Ovary (tissue), 9 donors: Measurements from ENCODE around the gene PCSK9. TPM values are rescaled to one million over a fixed set of nuclear protein-coding genes. Genes with fewer than 3 reads are reported as not detected.

Source experiments
- DNase-seq, 5 donors: peaks; one replicate each; pipeline ENCODE4 v3.0.0-alpha.2; 2019 to 2020
- H3K27ac ChIP-seq, 2 donors: fragments of 200-600 bp; one replicate each; pipeline versions ENCODE4 v1.5.1 to v1.8.0; 2019 to 2022
- H3K27me3 ChIP-seq: fragments of 200-600 bp; one replicate; pipeline ENCODE4 v1.8.0; 2022
- H3K36me3 ChIP-seq: fragments of 200-600 bp; sonication (generic); one replicate; pipeline ENCODE4 v1.5.1; 2019
- H3K4me1 ChIP-seq: one replicate; pipeline ENCODE4 v1.8.1; 2013; ENCODE audit warnings: mild to moderate bottlenecking, moderate library complexity; ENCODE audit not compliant: insufficient read depth
- H3K4me3 ChIP-seq: fragments of 200-600 bp; sonication (generic); one replicate; pipeline ENCODE4 v1.5.1; 2017
- H3K9me3 ChIP-seq, 2 donors: fragments of 200-600 bp in 1 of 2; sonication (generic) in 1 of 2; one replicate each; pipeline versions ENCODE4 v1.5.1 to v1.8.1; 2013 to 2019; ENCODE audit warnings: mild to moderate bottlenecking in 1 of 2, moderate library complexity in 1 of 2
- EP300 ChIP-seq: sonication (generic); formaldehyde crosslinking; IDR thresholded peaks from one replicate; pipeline ENCODE4 v1.6.1; 2017; ENCODE audit warnings: antibody characterized with exemption
- POLR2A ChIP-seq: fragments of 450-650 bp; IDR thresholded peaks from one replicate; pipeline ENCODE4 v1.6.1; 2017; ENCODE audit warnings: antibody characterized with exemption, mild to moderate bottlenecking, moderate library complexity
- WGBS, 3 donors: extraction: QIAGEN DNeasy Blood & Tissue Kit in 1 of 3; methylation state at CpG; one replicate each; pipeline versions ENCODE4 v1.1.5 to v1.1.7; 2013 to 2017; 5-methylcytosine and 5-hydroxymethylcytosine counted together
- intact Hi-C, 4 donors: fragments of 100-400 bp; cut with DNase I; formaldehyde crosslinking; loops; one replicate each; pipeline versions ENCODE4 v1.11.0 to v1.15.1; 2022 to 2023
- polyA plus RNA-seq, 2 donors: library from polyadenylated mRNA; stranded (reverse); fragments of 200-250 nt in 1 of 2; fragments of 350-450 nt in 1 of 2; fragmentation: Illumina TruSeq in 1 of 2; extraction: RNeasy Lipid Tissue Mini Kit (QIAGEN cat#74804) in 1 of 2; gene quantifications; one replicate each; pipeline ENCODE4 v1.2.3, GENCODE V29; 2013 to 2014
- total RNA-seq, 7 donors: library from RNA; depleted of rRNA in 2 of 7; stranded (reverse); fragments of >200 nt in 2 of 7; fragmentation: NEBNext Ultra II Directional in 3 of 7; extraction: Animal tissue kit (Norgen Biotek cat#: 25700) in 3 of 7; gene quantifications; one replicate each; pipeline versions ENCODE4 v1.1.0 to v1.2.4, GENCODE V29; 2016 to 2023
- TF ChIP-seq, protein P1 (sequence below), 3 donors: fragments of 450-650 bp in 2 of 3; fragments of 200-600 bp in 1 of 3; IDR thresholded peaks; one replicate each; pipeline versions ENCODE4 v1.5.1 to v1.8.0; 2016 to 2022; ENCODE audit warnings: antibody characterized with exemption in 3 of 3, mild to moderate bottlenecking in 1 of 3
- donor health status: DM: no; HTN: no; CAD: no; lungs with moderate emphysema.
- donor health status: DM: no; HTN: no; CAD: no.
- donor health status: Bipolar disorder and iron deficiency.
- donor health status: DM: yes; HTN: yes; CAD: no.
- donor health status: DM: no; HTN: no; CAD: no.
- donor health status: DM: yes; HTN: yes; CAD: no.

Gene PCSK9
- total and polyA plus RNA-seq, 9 donors, result 0.01 to 0.52 (median 0.30) TPM; not detected in 5

DNA sequence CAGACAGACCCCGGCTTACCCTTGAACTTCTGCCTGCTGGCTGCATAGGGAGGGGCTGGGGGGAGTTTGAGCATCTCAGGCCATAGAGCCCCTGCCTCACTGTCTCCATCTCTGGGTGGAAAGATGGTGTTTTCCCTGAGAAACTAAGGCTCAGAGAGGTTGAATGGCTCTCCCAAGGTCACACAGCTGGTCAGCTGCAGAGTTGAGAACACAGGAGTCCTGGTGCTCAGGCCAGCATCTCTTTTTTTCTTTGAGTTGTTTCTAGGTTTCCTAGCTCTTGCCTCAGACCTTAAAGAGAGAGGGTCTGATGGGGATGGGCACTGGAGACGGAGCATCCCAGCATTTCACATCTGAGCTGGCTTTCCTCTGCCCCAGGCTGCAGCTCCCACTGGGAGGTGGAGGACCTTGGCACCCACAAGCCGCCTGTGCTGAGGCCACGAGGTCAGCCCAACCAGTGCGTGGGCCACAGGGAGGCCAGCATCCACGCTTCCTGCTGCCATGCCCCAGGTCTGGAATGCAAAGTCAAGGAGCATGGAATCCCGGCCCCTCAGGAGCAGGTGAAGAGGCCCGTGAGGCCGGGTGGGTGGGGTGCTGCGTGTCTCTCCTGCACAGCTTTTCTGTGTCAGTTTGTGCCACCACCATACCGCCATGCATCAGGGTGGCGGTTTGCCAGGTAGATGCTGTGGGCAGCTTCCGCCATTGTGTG lies 21.8 kb downstream of the PCSK9 start:
- no peaks in the 10 kb centered on the region for H3K36me3 ChIP-seq
- no peaks in the 10 kb centered on the region for H3K9me3 ChIP-seq
- WGBS, 3 donors, result 79% methylated on average over 13 of the region's 13 CpGs
- no peak for TF ChIP-seq EP300
- TF ChIP-seq, protein P1, sequence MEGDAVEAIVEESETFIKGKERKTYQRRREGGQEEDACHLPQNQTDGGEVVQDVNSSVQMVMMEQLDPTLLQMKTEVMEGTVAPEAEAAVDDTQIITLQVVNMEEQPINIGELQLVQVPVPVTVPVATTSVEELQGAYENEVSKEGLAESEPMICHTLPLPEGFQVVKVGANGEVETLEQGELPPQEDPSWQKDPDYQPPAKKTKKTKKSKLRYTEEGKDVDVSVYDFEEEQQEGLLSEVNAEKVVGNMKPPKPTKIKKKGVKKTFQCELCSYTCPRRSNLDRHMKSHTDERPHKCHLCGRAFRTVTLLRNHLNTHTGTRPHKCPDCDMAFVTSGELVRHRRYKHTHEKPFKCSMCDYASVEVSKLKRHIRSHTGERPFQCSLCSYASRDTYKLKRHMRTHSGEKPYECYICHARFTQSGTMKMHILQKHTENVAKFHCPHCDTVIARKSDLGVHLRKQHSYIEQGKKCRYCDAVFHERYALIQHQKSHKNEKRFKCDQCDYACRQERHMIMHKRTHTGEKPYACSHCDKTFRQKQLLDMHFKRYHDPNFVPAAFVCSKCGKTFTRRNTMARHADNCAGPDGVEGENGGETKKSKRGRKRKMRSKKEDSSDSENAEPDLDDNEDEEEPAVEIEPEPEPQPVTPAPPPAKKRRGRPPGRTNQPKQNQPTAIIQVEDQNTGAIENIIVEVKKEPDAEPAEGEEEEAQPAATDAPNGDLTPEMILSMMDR (IDR thresholded peaks at IDR 0.05), result no peak
- TF ChIP-seq POLR2A, result no peak
- no peak overlapping the region for H3K27ac ChIP-seq
- no peak overlapping the region for H3K4me3 ChIP-seq
- peak in 1 of 5 donors; percentile 31 for DNase-seq
- intact Hi-C loops, result no loop called here
- H3K4me1 ChIP-seq, result peaks cover 4% of the 10 kb centered on the region
- no peaks in the 10 kb centered on the region for H3K27me3 ChIP-seq

DNA sequence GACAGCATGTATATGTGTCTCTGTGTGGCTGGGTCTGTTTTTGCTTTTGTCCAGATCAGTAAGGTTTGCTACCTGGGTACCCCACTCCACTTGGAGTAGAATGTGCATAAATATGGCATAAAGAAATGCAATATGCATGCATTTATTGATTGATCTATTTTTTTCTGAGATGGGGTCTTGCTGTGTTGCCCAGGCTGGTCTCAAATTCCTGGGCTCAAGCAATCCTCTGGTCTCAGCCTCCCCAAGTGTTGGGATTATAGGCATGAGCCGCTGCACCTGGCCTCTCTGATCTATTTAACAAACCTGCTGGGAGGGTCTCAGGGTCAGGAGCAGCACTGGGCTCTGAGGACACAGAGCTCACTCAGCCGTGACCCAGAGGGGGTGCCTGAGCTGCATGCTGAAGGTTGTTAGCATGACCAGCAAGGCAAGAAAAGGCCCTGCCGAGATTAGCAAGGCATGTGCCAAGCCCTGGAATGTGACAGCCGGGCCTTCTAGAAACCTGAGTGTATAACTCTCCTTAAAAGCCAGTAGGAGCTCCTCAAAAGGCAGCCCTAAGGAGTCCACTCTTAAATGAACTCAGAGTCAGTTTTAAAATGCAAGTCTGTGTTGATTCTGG lies 22.5 kb downstream of the PCSK9 start:
- H3K4me3 ChIP-seq, result no peak overlapping the region
- no peaks in the 10 kb centered on the region for H3K27me3 ChIP-seq
- DNase-seq, result no peak
- no peaks in the 10 kb centered on the region for H3K36me3 ChIP-seq
- no peaks in the 10 kb centered on the region for H3K9me3 ChIP-seq
- no peak overlapping the region for H3K27ac ChIP-seq
- WGBS, 3 donors, result 65 to 76% (median 69%) methylated on average over 4 of the region's 4 CpGs
- intact Hi-C loops, result no loop called here
- H3K4me1 ChIP-seq, result peaks cover 4% of the 10 kb centered on the region
- TF ChIP-seq EP300 (no peak), POLR2A (no peak)
- TF ChIP-seq, protein P1 (IDR thresholded peaks at IDR 0.05), result no peak

DNA sequence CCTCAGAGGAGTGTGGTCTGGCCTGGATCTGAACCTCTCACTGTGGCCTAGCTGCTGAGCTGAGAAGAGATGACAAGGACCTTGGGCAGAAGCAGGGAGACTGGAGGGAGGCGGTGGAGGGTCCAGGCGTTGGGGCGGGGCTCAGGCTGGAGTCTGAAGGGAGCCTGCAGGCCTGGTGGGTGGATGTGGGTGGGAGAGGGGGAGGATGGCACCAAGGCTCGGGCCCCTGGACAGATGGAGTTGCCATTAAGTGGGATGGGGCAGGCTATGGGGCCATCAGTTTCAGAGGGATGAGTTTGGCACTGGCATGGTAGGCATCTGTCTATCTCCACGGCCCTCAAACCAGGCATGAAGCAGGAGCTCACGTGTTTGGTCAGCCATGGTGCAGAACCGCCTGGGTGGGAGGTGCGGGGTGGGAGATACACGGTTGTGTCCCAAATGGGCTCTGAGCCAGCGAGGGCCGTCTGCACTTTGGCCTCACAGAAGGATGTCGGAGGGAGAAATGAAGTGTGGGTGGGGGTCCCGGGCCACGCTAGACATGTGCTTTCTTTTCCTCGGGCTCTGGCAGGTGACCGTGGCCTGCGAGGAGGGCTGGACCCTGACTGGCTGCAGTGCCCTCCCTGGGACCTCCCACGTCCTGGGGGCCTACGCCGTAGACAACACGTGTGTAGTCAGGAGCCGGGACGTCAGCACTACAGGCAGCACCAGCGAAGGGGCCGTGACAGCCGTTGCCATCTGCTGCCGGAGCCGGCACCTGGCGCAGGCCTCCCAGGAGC lies 23.6 kb downstream of the PCSK9 start:
- H3K4me3 ChIP-seq, result no peak overlapping the region

DNA sequence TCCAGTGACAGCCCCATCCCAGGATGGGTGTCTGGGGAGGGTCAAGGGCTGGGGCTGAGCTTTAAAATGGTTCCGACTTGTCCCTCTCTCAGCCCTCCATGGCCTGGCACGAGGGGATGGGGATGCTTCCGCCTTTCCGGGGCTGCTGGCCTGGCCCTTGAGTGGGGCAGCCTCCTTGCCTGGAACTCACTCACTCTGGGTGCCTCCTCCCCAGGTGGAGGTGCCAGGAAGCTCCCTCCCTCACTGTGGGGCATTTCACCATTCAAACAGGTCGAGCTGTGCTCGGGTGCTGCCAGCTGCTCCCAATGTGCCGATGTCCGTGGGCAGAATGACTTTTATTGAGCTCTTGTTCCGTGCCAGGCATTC lies 24.2 kb downstream of the PCSK9 start:
- intact Hi-C loops, result no loop called here
- TF ChIP-seq EP300 (no peak), POLR2A (no peak)
- TF ChIP-seq, protein P1 (IDR thresholded peaks at IDR 0.05), result no peak
- H3K4me3 ChIP-seq, result no peak overlapping the region
- 85 to 93% (median 90%) methylated on average over 8 to 9 of the region's 9 CpGs for WGBS, 3 donors
- no peaks in the 10 kb centered on the region for H3K36me3 ChIP-seq
- H3K27me3 ChIP-seq, result no peaks in the 10 kb centered on the region
- peak in 1 of 5 donors; percentile 24 for DNase-seq
- no peak overlapping the region for H3K27ac ChIP-seq
- no peaks in the 10 kb centered on the region for H3K9me3 ChIP-seq
- H3K4me1 ChIP-seq, result peaks cover 4% of the 10 kb centered on the region

More for the DNA sequence above, 23.6 kb downstream of the PCSK9 start:
- H3K9me3 ChIP-seq, result no peaks in the 10 kb centered on the region
- no peaks in the 10 kb centered on the region for H3K36me3 ChIP-seq
- peak in 1 of 5 donors; percentile 34 for DNase-seq
- WGBS, 3 donors, result 85 to 87% (median 87%) methylated on average over 24 to 29 of the region's 29 CpGs
- no peak overlapping the region for H3K27ac ChIP-seq
- H3K4me1 ChIP-seq, result peaks cover 4% of the 10 kb centered on the region
- intact Hi-C loops, result no loop called here
- TF ChIP-seq EP300 (no peak), POLR2A (no peak)
- TF ChIP-seq, protein P1 (IDR thresholded peaks at IDR 0.05), result no peak
- H3K27me3 ChIP-seq, result no peaks in the 10 kb centered on the region
